ENCODE data around the gene FAAP24.
"Not testable (repeated sequence)": the region's sequence is repeated elsewhere in the genome, so short reads cannot be mapped to it uniquely, and the experiment has no call there.

Gene FAAP24

GRCh38 chr19:33024398-33024797 is 52.4 kb downstream of the FAAP24 start:
- TF ChIP-seq CTCF (IDR thresholded peaks at IDR 0.05; ENCODE audit: low read length) (no peak), EZH2 (IDR thresholded peaks at IDR 0.05; ENCODE audit: borderline replicate concordance, low read length) (no peak)
- no peaks in the 10 kb centered on the region for H3K9me2 ChIP-seq (ENCODE audit: low read depth, low read length)
- H2AFZ ChIP-seq (ENCODE audit: low read length): no peak overlapping the region
- H3K4me2 ChIP-seq (ENCODE audit: low read length): no peak overlapping the region
- no peak overlapping the region for H3K9ac ChIP-seq (ENCODE audit: low read length)
- no peaks in the 10 kb centered on the region for H3K36me3 ChIP-seq (ENCODE audit: insufficient read depth, low read length)
- no peak overlapping the region for H3K4me3 ChIP-seq (ENCODE audit: low read depth, low read length, poor library complexity, severe bottlenecking)
- H3K27me3 ChIP-seq (ENCODE audit: insufficient read depth, low read length): no peaks in the 10 kb centered on the region
- no peaks in the 10 kb centered on the region for H3F3A ChIP-seq (ENCODE audit: insufficient read depth, low read length)
- H3K27ac ChIP-seq (ENCODE audit: low read depth, low read length, poor library complexity, severe bottlenecking): no peak overlapping the region
- H3K9me3 ChIP-seq (ENCODE audit: low read length): no peaks in the 10 kb centered on the region
- H4K20me1 ChIP-seq (ENCODE audit: insufficient read depth, low read length): no peaks in the 10 kb centered on the region
- H3K4me1 ChIP-seq (ENCODE audit: insufficient read depth, low read length, severe bottlenecking): no peaks in the 10 kb centered on the region
- no peaks in the 10 kb centered on the region for H3K79me2 ChIP-seq (ENCODE audit: insufficient read depth, low read length)

- H4K20me1 ChIP-seq (ENCODE audit: insufficient read depth, low read length); H3K36me3 ChIP-seq (ENCODE audit: insufficient read depth, low read length); H3K4me1 ChIP-seq (ENCODE audit: insufficient read depth, low read length, severe bottlenecking); H3K4me3 ChIP-seq (ENCODE audit: low read depth, low read length, poor library complexity, severe bottlenecking); H3F3A ChIP-seq (ENCODE audit: insufficient read depth, low read length); H3K27ac ChIP-seq (ENCODE audit: low read depth, low read length, poor library complexity, severe bottlenecking); H3K79me2 ChIP-seq (ENCODE audit: insufficient read depth, low read length); H3K9me2 ChIP-seq (ENCODE audit: low read depth, low read length); H2AFZ ChIP-seq (ENCODE audit: low read length); H3K9me3 ChIP-seq (ENCODE audit: low read length); H3K27me3 ChIP-seq (ENCODE audit: insufficient read depth, low read length); H3K4me2 ChIP-seq (ENCODE audit: low read length); H3K9ac ChIP-seq (ENCODE audit: low read length): not testable (repeated sequence)
These were observed 53.6 kb downstream of the FAAP24 start for GRCh38 chr19:33025468-33026238.

GRCh38 chr19:33026602-33027001 is 54.6 kb downstream of the FAAP24 start:
- H3K4me3 ChIP-seq (ENCODE audit: low read depth, low read length, poor library complexity, severe bottlenecking); H3K4me2 ChIP-seq (ENCODE audit: low read length); H3K27me3 ChIP-seq (ENCODE audit: insufficient read depth, low read length); H3K9me2 ChIP-seq (ENCODE audit: low read depth, low read length); H3K9me3 ChIP-seq (ENCODE audit: low read length); H2AFZ ChIP-seq (ENCODE audit: low read length); H3K36me3 ChIP-seq (ENCODE audit: insufficient read depth, low read length); H3K27ac ChIP-seq (ENCODE audit: low read depth, low read length, poor library complexity, severe bottlenecking); H3F3A ChIP-seq (ENCODE audit: insufficient read depth, low read length); H3K9ac ChIP-seq (ENCODE audit: low read length); H3K4me1 ChIP-seq (ENCODE audit: insufficient read depth, low read length, severe bottlenecking); H3K79me2 ChIP-seq (ENCODE audit: insufficient read depth, low read length); H4K20me1 ChIP-seq (ENCODE audit: insufficient read depth, low read length): not testable (repeated sequence)
